GM10248 (cell line): ENCODE data around the gene RNF181.
"Not testable (repeated sequence)": the region's sequence is repeated elsewhere in the genome, so short reads cannot be mapped to it uniquely, and the experiment has no call there.

Experiments
- CTCF ChIA-PET: fragments of 300-600 bp; sonication (Branson Sonifier 250); formaldehyde crosslinking; extraction: SDS; loops from one replicate; lab custom pipeline; 2021; ENCODE audit warnings: antibody characterized with exemption; lab: Yijun Ruan, JAX
- POLR2A ChIA-PET: fragments of 350-650 bp; sonication (Branson Sonifier 250); formaldehyde crosslinking; extraction: SDS; loops from one replicate; lab custom pipeline; 2020; ENCODE audit warnings: antibody characterized with exemption; lab: Yijun Ruan, JAX
- DNase-seq: peaks from one replicate; pipeline ENCODE4 v3.0.0; 2012; ENCODE audit errors: extremely low spot score
- CTCF ChIP-seq: IDR thresholded peaks from 2 replicates; pipeline ENCODE4 v1.5.1; 2012; ENCODE audit warnings: mild to moderate bottlenecking, low read depth; ENCODE audit errors: extremely low read depth, missing control alignments, control extremely low read depth

The RNF181 gene

GRCh38 chr2:85554980-85555612 lies 40.4 kb upstream of the RNF181 start:
- CTCF ChIA-PET, result interaction anchor here (1.2 to 14.1 kb wide), 6 partner anchors 15 to 164 kb away, joined by 3 to 180 read pairs (median 17); partner anchors contain the start of genes MAT2A and TMEM150A

GRCh38 chr2:85557130-85557529 lies 38.4 kb upstream of the RNF181 start:
- no peak for TF ChIP-seq CTCF
- no peak for DNase-seq
- CTCF ChIA-PET, result interaction anchor here (1.1 to 14.1 kb wide), 6 partner anchors 17 to 142 kb away, joined by 3 to 180 read pairs (median 4); partner anchors contain the start of genes MAT2A and VAMP8
- POLR2A ChIA-PET, result interaction anchor here (0.5 to 12.1 kb wide), 2 partner anchors 14 to 246 kb away, joined by 3 to 198 read pairs; partner anchors contain the start of gene MAT2A

More at GRCh38 chr2:85554980-85555612, 40.4 kb upstream of the RNF181 start:
- DNase-seq, result no peak
- TF ChIP-seq CTCF, result no peak
- POLR2A ChIA-PET, result interaction anchor here (12.1 kb wide), 1 partner anchor 12 kb away, joined by 198 read pairs; the partner anchor contains the start of gene MAT2A

GRCh38 chr2:85558160-85558559 lies 37.4 kb upstream of the RNF181 start:
- ChIA-PET POLR2A (interaction anchor here (12.1 kb wide), 1 partner anchor 15 kb away, joined by 198 read pairs; the partner anchor contains the start of gene MAT2A), CTCF (interaction anchor here (2.1 to 14.1 kb wide), 3 partner anchors 8 to 138 kb away, joined by 12 to 180 read pairs (median 55); partner anchors contain the start of gene MAT2A)
- no peak for TF ChIP-seq CTCF
- DNase-seq, result no peak

- DNase-seq, result not testable (repeated sequence)
- CTCF ChIA-PET, result interaction anchor here (1.0 to 6.2 kb wide), 4 partner anchors 10 to 140 kb away, joined by 3 to 55 read pairs (median 4); partner anchors contain the start of gene TMEM150A
- POLR2A ChIA-PET, result interaction anchor here (1.3 to 2.6 kb wide), 4 partner anchors 8 to 22 kb away, joined by 8 to 17 read pairs (median 10); partner anchors contain the start of gene MAT2A
Measured at GRCh38 chr2:85560403-85560726, 35.2 kb upstream of the RNF181 start.

GRCh38 chr2:85560812-85561279 lies 34.7 kb upstream of the RNF181 start:
- DNase-seq, result peak; percentile 20
- ChIA-PET CTCF (interaction anchor here (1.0 to 6.2 kb wide), 4 partner anchors 11 to 140 kb away, joined by 3 to 55 read pairs (median 4); partner anchors contain the start of gene TMEM150A), POLR2A (interaction anchor here (0.6 to 2.6 kb wide), 6 partner anchors 9 to 891 kb away, joined by 3 to 17 read pairs (median 8); partner anchors contain the start of genes MAT2A and RNF181)
- no peak for TF ChIP-seq CTCF

GRCh38 chr2:85561280-85562212 lies 34.0 kb upstream of the RNF181 start, which contains the start of gene GGCX:
Gene GGCX, minus strand, starts transcription at chr2:85561493. Its CDS starts 65 bp downstream, at chr2:85561428.
- ChIA-PET CTCF (interaction anchor here (1.0 to 6.2 kb wide), 4 partner anchors 11 to 141 kb away, joined by 3 to 55 read pairs (median 4); partner anchors contain the start of gene TMEM150A), POLR2A (interaction anchor here (0.6 to 2.6 kb wide), 8 partner anchors 9 to 890 kb away, joined by 3 to 17 read pairs (median 8); partner anchors contain the start of genes MAT2A and RNF181)
- peak; percentile 96 for DNase-seq
- no peak for TF ChIP-seq CTCF
